Ovary (tissue), 9 donors: Measurements from ENCODE around the gene EFHD1. TPM values are rescaled to one million over a fixed set of nuclear protein-coding genes. Genes with fewer than 3 reads are reported as not detected.

Source experiments
- DNase-seq, 5 donors: peaks; one replicate each; pipeline ENCODE4 v3.0.0-alpha.2; 2019 to 2020
- H3K27ac ChIP-seq, 2 donors: fragments of 200-600 bp; one replicate each; pipeline versions ENCODE4 v1.5.1 to v1.8.0; 2019 to 2022
- H3K27me3 ChIP-seq: fragments of 200-600 bp; one replicate; pipeline ENCODE4 v1.8.0; 2022
- H3K36me3 ChIP-seq: fragments of 200-600 bp; sonication (generic); one replicate; pipeline ENCODE4 v1.5.1; 2019
- H3K4me1 ChIP-seq: one replicate; pipeline ENCODE4 v1.8.1; 2013; ENCODE audit warnings: mild to moderate bottlenecking, moderate library complexity; ENCODE audit not compliant: insufficient read depth
- H3K4me3 ChIP-seq: fragments of 200-600 bp; sonication (generic); one replicate; pipeline ENCODE4 v1.5.1; 2017
- H3K9me3 ChIP-seq, 2 donors: fragments of 200-600 bp in 1 of 2; sonication (generic) in 1 of 2; one replicate each; pipeline versions ENCODE4 v1.5.1 to v1.8.1; 2013 to 2019; ENCODE audit warnings: mild to moderate bottlenecking in 1 of 2, moderate library complexity in 1 of 2
- EP300 ChIP-seq: sonication (generic); formaldehyde crosslinking; IDR thresholded peaks from one replicate; pipeline ENCODE4 v1.6.1; 2017; ENCODE audit warnings: antibody characterized with exemption
- POLR2A ChIP-seq: fragments of 450-650 bp; IDR thresholded peaks from one replicate; pipeline ENCODE4 v1.6.1; 2017; ENCODE audit warnings: antibody characterized with exemption, mild to moderate bottlenecking, moderate library complexity
- WGBS, 3 donors: extraction: QIAGEN DNeasy Blood & Tissue Kit in 1 of 3; methylation state at CpG; one replicate each; pipeline versions ENCODE4 v1.1.5 to v1.1.7; 2013 to 2017; 5-methylcytosine and 5-hydroxymethylcytosine counted together
- intact Hi-C, 4 donors: fragments of 100-400 bp; cut with DNase I; formaldehyde crosslinking; loops; one replicate each; pipeline versions ENCODE4 v1.11.0 to v1.15.1; 2022 to 2023
- polyA plus RNA-seq, 2 donors: library from polyadenylated mRNA; stranded (reverse); fragments of 200-250 nt in 1 of 2; fragments of 350-450 nt in 1 of 2; fragmentation: Illumina TruSeq in 1 of 2; extraction: RNeasy Lipid Tissue Mini Kit (QIAGEN cat#74804) in 1 of 2; gene quantifications; one replicate each; pipeline ENCODE4 v1.2.3, GENCODE V29; 2013 to 2014
- total RNA-seq, 7 donors: library from RNA; depleted of rRNA in 2 of 7; stranded (reverse); fragments of >200 nt in 2 of 7; fragmentation: NEBNext Ultra II Directional in 3 of 7; extraction: Animal tissue kit (Norgen Biotek cat#: 25700) in 3 of 7; gene quantifications; one replicate each; pipeline versions ENCODE4 v1.1.0 to v1.2.4, GENCODE V29; 2016 to 2023
- TF ChIP-seq, protein P1 (sequence below), 3 donors: fragments of 450-650 bp in 2 of 3; fragments of 200-600 bp in 1 of 3; IDR thresholded peaks; one replicate each; pipeline versions ENCODE4 v1.5.1 to v1.8.0; 2016 to 2022; ENCODE audit warnings: antibody characterized with exemption in 3 of 3, mild to moderate bottlenecking in 1 of 3
- donor health status: DM: no; HTN: no; CAD: no; lungs with moderate emphysema.
- donor health status: DM: no; HTN: no; CAD: no.
- donor health status: Bipolar disorder and iron deficiency.
- donor health status: DM: yes; HTN: yes; CAD: no.
- donor health status: DM: no; HTN: no; CAD: no.
- donor health status: DM: yes; HTN: yes; CAD: no.

EFHD1 gene
- total and polyA plus RNA-seq, 9 donors: 14.8 to 154 (median 50.2) TPM

DNA sequence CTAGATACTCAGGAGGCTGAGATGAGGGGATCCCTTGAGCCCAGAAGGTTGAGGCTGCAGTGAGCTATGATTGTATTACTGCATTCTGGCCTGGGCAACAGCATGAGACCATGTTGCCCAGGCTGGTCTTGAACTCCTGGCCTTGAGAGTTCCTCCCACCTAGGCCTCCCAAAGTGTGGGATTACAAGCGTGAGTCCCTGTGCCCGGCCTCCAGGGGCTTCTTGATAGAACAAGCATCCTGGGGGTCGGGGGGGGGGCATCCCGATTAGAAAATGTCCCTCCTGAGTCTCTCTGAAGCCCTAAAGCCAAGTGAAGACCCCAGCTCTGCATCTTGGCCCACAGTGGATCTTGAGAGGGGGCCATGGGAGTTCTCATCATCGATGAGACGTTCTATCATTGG lies 22.3 kb upstream of the EFHD1 start:
- no peaks in the 10 kb centered on the region for H3K9me3 ChIP-seq
- intact Hi-C loops: loop anchor here in 2 of 4 donors (2.0 to 5.0 kb wide), 3 partner anchors 56 to 641 kb away; partner anchors contain the start of gene ATG16L1 (in 1 of the 2)
- WGBS, 3 donors: 79 to 96% (median 83%) methylated on average over 6 of the region's 6 CpGs

DNA sequence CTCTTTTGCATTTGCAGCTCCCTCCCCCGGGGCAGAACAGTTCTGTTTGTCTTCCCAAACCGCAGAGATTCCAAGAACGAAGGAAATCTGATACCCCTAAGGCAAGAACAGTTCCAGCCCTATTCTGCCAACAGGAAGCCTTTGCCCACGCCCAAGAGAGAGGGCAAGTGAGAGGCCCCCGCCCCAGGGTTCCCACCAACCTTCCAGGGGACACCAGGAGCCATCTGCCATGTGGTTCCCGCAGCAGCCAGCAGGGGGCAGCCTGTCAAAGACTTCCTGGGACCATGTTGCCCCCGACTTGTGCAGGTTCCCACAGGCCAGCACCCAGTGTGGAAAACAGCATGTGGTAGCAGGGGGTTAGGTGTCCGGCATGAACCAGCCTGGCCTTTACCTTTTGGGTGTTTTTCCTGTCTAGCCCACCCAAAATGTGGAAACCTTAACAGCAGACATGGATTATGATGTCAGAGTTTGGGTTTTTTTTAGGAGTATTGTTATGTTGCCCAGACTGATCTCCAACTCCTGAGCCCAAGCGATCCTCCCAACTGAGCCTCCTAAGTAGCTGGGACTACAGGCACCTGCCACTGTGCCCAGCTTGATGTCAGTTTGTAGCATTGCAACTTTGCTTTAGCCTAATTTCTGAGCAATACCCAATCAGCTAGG lies 21.7 kb upstream of the EFHD1 start:
- intact Hi-C loops: loop anchor here in 2 of 4 donors (2.0 to 5.0 kb wide), 3 partner anchors 56 to 641 kb away; partner anchors contain the start of gene ATG16L1 (in 1 of the 2)
- Histone ChIP-seq H3K4me3 (no peak overlapping the region), H3K27ac (no peak overlapping the region), H3K36me3 (no peaks in the 10 kb centered on the region), H3K27me3 (no peaks in the 10 kb centered on the region), H3K4me1 (peaks cover 5% of the 10 kb centered on the region), H3K9me3 (no peaks in the 10 kb centered on the region)
- peak; percentile 40 to 77 (median 69) for DNase-seq
- TF ChIP-seq, protein P1, sequence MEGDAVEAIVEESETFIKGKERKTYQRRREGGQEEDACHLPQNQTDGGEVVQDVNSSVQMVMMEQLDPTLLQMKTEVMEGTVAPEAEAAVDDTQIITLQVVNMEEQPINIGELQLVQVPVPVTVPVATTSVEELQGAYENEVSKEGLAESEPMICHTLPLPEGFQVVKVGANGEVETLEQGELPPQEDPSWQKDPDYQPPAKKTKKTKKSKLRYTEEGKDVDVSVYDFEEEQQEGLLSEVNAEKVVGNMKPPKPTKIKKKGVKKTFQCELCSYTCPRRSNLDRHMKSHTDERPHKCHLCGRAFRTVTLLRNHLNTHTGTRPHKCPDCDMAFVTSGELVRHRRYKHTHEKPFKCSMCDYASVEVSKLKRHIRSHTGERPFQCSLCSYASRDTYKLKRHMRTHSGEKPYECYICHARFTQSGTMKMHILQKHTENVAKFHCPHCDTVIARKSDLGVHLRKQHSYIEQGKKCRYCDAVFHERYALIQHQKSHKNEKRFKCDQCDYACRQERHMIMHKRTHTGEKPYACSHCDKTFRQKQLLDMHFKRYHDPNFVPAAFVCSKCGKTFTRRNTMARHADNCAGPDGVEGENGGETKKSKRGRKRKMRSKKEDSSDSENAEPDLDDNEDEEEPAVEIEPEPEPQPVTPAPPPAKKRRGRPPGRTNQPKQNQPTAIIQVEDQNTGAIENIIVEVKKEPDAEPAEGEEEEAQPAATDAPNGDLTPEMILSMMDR (IDR thresholded peaks at IDR 0.05): peak; percentile 35 to 67 (median 55)
- no peak for TF ChIP-seq POLR2A
- WGBS, 3 donors: 49 to 52% (median 50%) methylated on average over 9 of the region's 9 CpGs

More for the DNA sequence above, 22.3 kb upstream of the EFHD1 start:
- Histone ChIP-seq H3K27me3 (no peaks in the 10 kb centered on the region), H3K4me3 (no peak overlapping the region), H3K4me1 (peaks cover 7% of the 10 kb centered on the region), H3K36me3 (no peaks in the 10 kb centered on the region), H3K27ac (no peak overlapping the region)
- DNase-seq: no peak
- TF ChIP-seq POLR2A: no peak
- TF ChIP-seq EP300: no peak
- TF ChIP-seq, protein P1 (IDR thresholded peaks at IDR 0.05): no peak

DNA sequence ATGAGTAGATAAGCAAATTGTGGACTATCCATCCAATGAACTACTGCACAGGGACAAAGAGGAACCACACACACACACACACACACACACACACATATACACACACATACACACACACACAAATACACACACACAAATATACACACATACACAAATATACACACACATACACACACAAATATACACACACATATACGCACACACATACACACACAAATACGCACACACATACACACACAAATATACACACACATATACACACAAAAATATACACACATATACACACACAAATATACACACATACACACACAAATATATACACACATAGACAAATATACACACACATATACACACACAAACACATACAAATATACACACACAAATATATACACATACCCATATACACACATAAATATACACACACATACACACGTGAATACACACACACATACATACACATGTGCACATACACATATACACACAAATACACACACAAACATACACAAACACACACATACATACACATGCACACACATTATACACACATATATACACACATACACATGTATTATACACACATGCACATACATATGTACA lies 19.8 kb upstream of the EFHD1 start:
- H3K4me3 ChIP-seq: no peak overlapping the region
- no peaks in the 10 kb centered on the region for H3K9me3 ChIP-seq
- H3K4me1 ChIP-seq: peaks cover 5% of the 10 kb centered on the region
- WGBS, 3 donors: 57 to 75% (median 57%) methylated on average over 3 of the region's 3 CpGs
- TF ChIP-seq, protein P1 (IDR thresholded peaks at IDR 0.05): no peak
- TF ChIP-seq POLR2A (no peak), EP300 (no peak)
- H3K27ac ChIP-seq: no peak overlapping the region
- DNase-seq: no peak
- no peaks in the 10 kb centered on the region for H3K36me3 ChIP-seq
- intact Hi-C loops: loop anchor here in 2 of 4 donors (5.0 kb wide), 2 partner anchors 54 to 639 kb away; partner anchors contain the start of gene ATG16L1 (in 1 of the 2)
- H3K27me3 ChIP-seq: no peaks in the 10 kb centered on the region

DNA sequence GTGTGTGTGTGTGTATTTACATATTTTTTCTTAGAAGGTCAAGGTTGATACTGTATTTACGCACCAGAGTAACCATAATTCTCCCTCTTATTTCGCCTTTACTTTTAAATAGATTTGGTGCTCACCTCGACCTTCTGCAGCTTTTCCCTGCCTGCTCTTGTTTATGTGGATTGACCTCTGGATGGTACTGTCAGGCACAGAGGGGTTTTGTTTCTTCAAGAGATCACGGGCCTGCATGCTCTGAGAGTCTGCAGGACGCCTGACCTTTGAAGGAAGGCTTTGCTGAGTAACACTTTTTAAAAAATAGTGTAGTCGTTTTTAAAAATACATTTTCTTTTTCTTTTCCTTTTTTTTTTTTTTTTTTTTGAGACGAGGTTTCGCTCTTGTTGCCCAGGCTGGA lies 18.1 kb upstream of the EFHD1 start:
- H3K4me3 ChIP-seq: no peak overlapping the region
- peaks cover 5% of the 10 kb centered on the region for H3K4me1 ChIP-seq
- DNase-seq: no peak
- no peaks in the 10 kb centered on the region for H3K27me3 ChIP-seq
- no peak for TF ChIP-seq POLR2A
- TF ChIP-seq, protein P1 (IDR thresholded peaks at IDR 0.05): no peak
- WGBS, 3 donors: 17 to 47% (median 26%) methylated on average over 8 of the region's 8 CpGs
- no peaks in the 10 kb centered on the region for H3K9me3 ChIP-seq
- intact Hi-C loops: no loop called here
- no peak overlapping the region for H3K27ac ChIP-seq
- no peaks in the 10 kb centered on the region for H3K36me3 ChIP-seq
